GM12874 (cell line): ENCODE results near the gene MR1.

Experiments used
- TF ChIP-seq, protein P1 (sequence below): IDR thresholded peaks from 2 replicates; pipeline ENCODE4 v1.5.1; 2011; ENCODE audit warnings: low read depth, mild to moderate bottlenecking, control low read depth, low read length, moderate library complexity; ENCODE audit not compliant: insufficient read depth

Gene MR1

DNA sequence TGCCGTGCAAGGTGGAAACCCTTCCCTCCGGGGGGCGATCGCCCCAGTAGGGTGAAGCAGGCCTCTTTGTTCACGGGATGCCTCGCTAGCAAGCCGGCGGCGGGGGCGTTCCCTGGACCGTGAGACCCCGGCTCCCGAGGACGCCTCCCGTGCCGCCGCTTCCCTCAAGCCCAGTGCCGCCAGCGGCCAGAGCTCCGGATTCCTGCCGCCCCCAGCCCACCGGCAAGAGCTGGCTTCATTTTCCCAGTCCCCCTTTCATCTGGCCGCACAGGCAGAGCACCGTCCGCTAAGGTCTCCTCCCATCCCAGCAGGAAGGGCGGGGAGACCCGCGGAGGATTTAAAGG is 71.0 kb downstream of the MR1 start:
- TF ChIP-seq, protein P1, sequence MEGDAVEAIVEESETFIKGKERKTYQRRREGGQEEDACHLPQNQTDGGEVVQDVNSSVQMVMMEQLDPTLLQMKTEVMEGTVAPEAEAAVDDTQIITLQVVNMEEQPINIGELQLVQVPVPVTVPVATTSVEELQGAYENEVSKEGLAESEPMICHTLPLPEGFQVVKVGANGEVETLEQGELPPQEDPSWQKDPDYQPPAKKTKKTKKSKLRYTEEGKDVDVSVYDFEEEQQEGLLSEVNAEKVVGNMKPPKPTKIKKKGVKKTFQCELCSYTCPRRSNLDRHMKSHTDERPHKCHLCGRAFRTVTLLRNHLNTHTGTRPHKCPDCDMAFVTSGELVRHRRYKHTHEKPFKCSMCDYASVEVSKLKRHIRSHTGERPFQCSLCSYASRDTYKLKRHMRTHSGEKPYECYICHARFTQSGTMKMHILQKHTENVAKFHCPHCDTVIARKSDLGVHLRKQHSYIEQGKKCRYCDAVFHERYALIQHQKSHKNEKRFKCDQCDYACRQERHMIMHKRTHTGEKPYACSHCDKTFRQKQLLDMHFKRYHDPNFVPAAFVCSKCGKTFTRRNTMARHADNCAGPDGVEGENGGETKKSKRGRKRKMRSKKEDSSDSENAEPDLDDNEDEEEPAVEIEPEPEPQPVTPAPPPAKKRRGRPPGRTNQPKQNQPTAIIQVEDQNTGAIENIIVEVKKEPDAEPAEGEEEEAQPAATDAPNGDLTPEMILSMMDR = peak; percentile 38; the same call in 1 of the 2 replicates

DNA sequence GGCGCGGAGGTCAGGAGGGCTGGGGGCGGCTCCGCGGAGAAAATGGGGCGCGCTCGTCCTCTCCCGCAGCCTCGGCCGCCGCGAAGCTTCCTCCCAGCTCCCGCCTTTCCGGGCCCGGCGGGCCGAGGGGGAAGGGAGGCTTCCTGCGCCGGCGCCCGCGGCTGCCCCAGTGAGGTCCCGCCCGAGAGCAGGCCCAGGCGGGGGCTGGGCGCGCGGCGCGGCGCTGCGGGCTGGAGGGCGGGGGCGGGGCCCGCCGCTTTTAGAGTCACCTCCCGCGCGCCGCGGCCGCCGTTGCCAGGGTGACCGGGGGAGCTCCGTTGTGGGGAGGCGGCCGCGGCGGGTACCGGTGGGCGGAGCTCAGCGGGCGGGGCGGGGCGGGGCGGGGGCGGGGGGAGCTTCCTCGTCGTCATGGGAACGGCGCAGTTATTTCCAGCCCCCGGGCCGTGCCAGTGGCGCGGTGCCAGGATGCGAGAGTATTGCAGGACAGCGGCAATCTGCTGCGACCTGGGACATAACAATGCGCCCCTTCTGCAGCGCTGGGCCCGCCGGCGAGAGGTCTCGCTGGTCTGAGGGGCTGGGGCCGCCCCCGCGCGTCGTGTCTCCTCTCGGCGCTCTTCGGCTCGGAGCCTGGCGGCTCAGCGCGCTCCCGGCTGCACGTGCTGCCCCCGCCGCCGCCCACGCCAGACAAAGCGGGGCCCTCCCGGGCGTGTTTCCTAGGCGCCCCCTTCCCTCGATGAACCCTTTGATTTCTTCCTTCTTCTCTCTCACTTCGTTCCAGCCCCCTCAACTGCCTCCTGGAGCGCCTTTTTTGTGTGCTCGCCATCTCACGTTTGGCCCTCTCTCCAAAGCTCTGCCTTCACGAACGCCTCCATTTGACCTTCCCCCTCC is 71.6 kb downstream of the MR1 start:
- TF ChIP-seq, protein P1 = 0 out of 2 replicates have a peak, but pooled peaks have one; percentile 3

DNA sequence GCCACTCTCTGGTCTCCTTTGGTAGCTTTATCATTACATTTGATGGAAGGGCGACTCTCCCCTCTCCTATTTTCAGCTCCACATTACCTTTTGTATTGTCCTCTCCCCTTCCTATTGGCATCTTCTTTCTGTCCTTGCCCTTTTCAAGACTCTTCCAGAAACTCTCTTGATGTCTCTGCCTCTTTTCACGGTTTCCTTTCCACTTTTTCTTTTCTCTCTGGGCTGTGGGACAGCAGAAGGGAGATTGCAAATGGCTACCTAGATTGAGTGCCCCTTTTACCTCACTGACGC is 72.2 kb downstream of the MR1 start:
- TF ChIP-seq, protein P1 = no peak

DNA sequence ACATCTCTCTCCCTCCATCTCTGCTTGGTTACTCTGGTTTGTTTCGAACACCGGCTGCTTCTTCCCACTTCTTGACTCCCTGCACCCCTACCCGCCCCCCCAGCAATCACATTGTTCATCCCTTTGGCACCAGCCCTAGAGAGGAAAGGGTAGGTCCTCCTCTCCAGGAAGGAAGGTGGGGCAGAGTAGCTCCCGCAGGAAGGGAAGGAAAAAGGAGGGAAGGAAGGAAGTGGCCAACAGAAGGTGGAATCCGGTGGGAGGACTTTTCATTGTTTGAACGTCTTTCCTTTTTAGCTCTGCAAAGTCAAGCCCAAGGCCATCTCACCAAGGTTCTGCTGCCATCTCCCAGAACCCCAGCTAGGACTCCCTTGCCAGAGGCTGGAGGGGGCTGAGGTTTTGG is 72.7 kb downstream of the MR1 start:
- TF ChIP-seq, protein P1 = no peak

DNA sequence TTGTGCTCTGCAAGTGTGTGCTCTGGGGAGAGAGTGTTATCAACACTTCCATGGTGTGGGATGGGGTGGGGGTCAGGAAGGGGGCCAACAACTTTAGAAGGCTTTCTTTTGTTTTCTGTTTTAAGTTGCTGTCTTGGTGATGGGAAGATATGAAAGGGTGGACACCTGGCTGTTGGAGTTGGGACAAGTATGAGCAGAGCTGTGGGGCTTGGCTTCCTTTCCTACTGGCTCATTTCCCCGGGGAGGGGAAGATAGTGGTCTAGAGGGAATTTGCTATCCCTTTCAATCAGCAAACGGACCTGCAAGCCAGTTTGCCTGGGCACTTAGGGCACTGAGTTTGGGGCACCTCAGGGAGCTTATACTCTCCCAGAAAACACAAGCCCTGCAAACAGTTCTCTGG is 73.9 kb downstream of the MR1 start:
- TF ChIP-seq, protein P1 = no peak

DNA sequence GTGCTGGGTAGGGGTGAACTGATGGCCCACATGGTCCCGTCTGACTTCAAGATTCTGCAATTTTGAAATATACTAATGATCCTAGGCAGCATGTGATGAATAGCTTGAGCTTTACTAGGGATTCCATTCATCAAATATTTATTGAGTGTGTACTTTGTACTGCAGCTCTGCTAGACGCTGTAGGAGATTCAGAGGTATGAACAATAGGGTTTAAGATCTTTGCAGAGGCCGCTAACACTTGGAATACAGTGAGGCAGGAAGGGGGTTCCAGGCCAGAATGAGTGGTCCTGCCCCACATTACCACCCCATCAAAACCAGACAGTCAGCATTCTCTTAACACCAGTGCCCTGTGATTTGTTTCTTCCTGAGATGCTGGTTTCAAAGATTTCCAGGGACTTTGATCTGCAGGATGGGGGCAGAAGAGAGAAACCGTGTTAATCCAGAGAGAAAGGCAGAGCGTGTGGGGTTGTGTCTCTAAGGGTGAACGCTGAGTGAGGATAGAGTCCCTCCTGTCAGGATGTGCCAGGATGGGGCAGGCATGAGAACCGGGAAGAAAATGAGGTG is 74.6 kb downstream of the MR1 start:
- TF ChIP-seq, protein P1 = no peak

DNA sequence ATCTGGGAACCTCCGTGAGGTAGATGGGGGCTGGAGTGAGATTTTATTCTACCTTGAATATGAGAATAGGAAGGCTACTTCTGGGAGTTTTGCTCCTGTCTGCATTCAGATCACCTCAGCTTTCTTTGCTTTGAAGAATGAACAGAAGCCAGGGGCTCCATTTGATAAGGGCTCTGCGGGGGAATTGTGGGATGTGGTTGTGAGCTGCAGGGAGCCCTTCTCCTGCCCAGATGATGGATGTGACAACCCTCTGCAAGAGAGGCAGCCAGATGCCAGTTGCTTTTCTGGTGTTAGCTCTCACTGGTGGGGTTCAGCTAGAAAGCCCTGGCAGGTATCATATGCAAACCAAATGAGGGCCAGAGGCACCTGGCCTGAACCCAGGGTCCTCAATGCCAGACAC is 76.2 kb downstream of the MR1 start:
- TF ChIP-seq, protein P1 = no peak
